OCI-LY7 (cell line): Measurements from ENCODE around the gene ANKRD44. TPM values are rescaled to one million over a fixed set of nuclear protein-coding genes. Genes with fewer than 3 reads are reported as not detected.

ENCODE experiments used
- BruUV-seq: library from RNA; stranded (reverse); fragments of 400-500 nt; replicated peaks from 2 replicates; lab custom pipeline; 2021; lab: Mats Ljungman, UMichigan
- CTCF ChIA-PET: fragments of 300-600 bp; sonication (Branson Sonifier 250); formaldehyde crosslinking; loops from one replicate; lab custom pipeline; 2022; ENCODE audit warnings: antibody characterized with exemption; ENCODE audit not compliant: unreplicated experiment; lab: Charles Lee
- POLR2A ChIA-PET: fragments of 300-600 bp; sonication (Branson Sonifier 250); formaldehyde crosslinking; loops from one replicate; lab custom pipeline; 2022; ENCODE audit warnings: antibody characterized with exemption; lab: Charles Lee
- DNase-seq: peaks from one replicate; pipeline ENCODE4 v3.0.0-alpha.2; 2015; ENCODE audit warnings: low spot score
- H2AFZ ChIP-seq: fragments of 200-600 bp; sonication (generic), shearing (Covaris generic); 2 replicates; pipeline ENCODE4 v1.6.1; 2014; ENCODE audit warnings: mild to moderate bottlenecking, antibody characterized with exemption, low read length, moderate library complexity
- H3K27ac ChIP-seq: fragments of 200-600 bp; sonication (generic); 2 replicates; pipeline ENCODE4 v1.5.1; 2014; ENCODE audit warnings: mixed run types, low read depth, mild to moderate bottlenecking, moderate library complexity, low read length, inconsistent platforms; ENCODE audit not compliant: poor library complexity, severe bottlenecking
- H3K36me3 ChIP-seq: fragments of 200-600 bp; sonication (generic); 2 replicates; pipeline ENCODE4 v1.6.1; 2014; ENCODE audit warnings: mild to moderate bottlenecking, antibody characterized with exemption, low read length, moderate library complexity, mixed read lengths; ENCODE audit not compliant: insufficient read depth
- H3K4me1 ChIP-seq: fragments of 200-600 bp; sonication (generic); 2 replicates; pipeline ENCODE4 v1.5.1; 2014; ENCODE audit warnings: mild to moderate bottlenecking, low read length; ENCODE audit not compliant: insufficient read depth, poor library complexity, severe bottlenecking
- H3K4me2 ChIP-seq: fragments of 200-600 bp; sonication (generic); 2 replicates; pipeline ENCODE4 v1.6.1; 2014; ENCODE audit warnings: mild to moderate bottlenecking, low read length
- H3K4me3 ChIP-seq: fragments of 200-600 bp; sonication (generic); 2 replicates; pipeline ENCODE4 v1.5.1; 2014; ENCODE audit warnings: mild to moderate bottlenecking, low read depth, low read length; ENCODE audit not compliant: poor library complexity, severe bottlenecking
- H3K79me2 ChIP-seq: fragments of 200-600 bp; sonication (generic); 2 replicates; pipeline ENCODE4 v1.6.1; 2016; ENCODE audit warnings: low read depth, mild to moderate bottlenecking, low read length, moderate library complexity, mixed read lengths; ENCODE audit not compliant: insufficient read depth
- H3K9me2 ChIP-seq: fragments of 200-600 bp; sonication (generic); 2 replicates; pipeline ENCODE4 v1.6.1; 2016; ENCODE audit warnings: mild to moderate bottlenecking, low read length, mixed read lengths; ENCODE audit not compliant: insufficient read depth
- H3K9me3 ChIP-seq: fragments of 200-600 bp; sonication (generic); 2 replicates; pipeline ENCODE4 v1.6.1; 2014; ENCODE audit warnings: mild to moderate bottlenecking, mixed run types, low read length, mixed read lengths
- H4K20me1 ChIP-seq: fragments of 200-600 bp; sonication (generic); 2 replicates; pipeline ENCODE4 v1.6.1; 2014; ENCODE audit warnings: mild to moderate bottlenecking, antibody characterized with exemption, low read length, moderate library complexity, mixed read lengths; ENCODE audit not compliant: insufficient read depth
- EZH2phosphoT487 ChIP-seq: fragments of 200-600 bp; sonication (generic); IDR thresholded peaks from 2 replicates; pipeline ENCODE4 v1.6.1; 2018; ENCODE audit warnings: low read depth, borderline replicate concordance, mild to moderate bottlenecking, mixed run types, antibody characterized with exemption, low read length, moderate library complexity, mixed read lengths
- intact Hi-C: fragments of 100-400 bp; cut with micrococcal nuclease; formaldehyde crosslinking; loops from one replicate; pipeline ENCODE4 v1.10.0; 2022; ENCODE audit not compliant: unreplicated experiment
- total RNA-seq, 2 experiments: library from RNA; depleted of rRNA in 1 of 2; stranded (reverse); fragments of >200 nt in 1 of 2; shearing (Covaris generic) in 1 of 2; gene quantifications; 2 replicates each; pipeline ENCODE4 v1.2.3, GENCODE V29; 2014 to 2022
- TF ChIP-seq, protein P1 (sequence below): fragments of 200-600 bp; sonication (generic); conservative IDR thresholded peaks from 2 replicates; pipeline ENCODE4 v1.5.1; 2014; ENCODE audit warnings: mild to moderate bottlenecking, antibody characterized with exemption, low read length, moderate library complexity, mixed read lengths

ANKRD44 gene
- total RNA-seq, 2 experiments from 2014 or later = 69.4 to 73.7 TPM

DNA sequence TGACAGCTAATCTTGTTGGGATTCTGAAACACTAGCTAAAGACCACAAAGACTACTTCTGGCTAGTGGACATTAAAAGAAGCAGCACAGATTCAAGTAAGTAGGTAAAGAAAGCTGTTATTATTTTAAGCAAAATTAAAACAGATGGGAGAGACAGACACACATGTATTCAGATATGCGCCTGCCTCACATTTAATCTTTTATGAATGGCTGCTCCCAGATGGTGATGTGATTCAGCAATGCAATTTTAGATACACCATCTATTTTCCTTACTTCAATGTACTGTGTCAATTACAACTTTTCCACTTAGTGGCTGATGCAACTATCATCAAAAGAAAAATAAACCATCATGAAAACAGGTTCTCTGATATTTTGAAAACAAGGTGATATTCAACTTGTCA is 251.1 kb downstream of the ANKRD44 start:
- CTCF ChIA-PET = no interaction called here
- Histone ChIP-seq H3K4me2 (no peak overlapping the region), H3K9me2 (no peaks in the 10 kb centered on the region), H3K36me3 (peaks cover 40% of the 10 kb centered on the region), H4K20me1 (no peaks in the 10 kb centered on the region), H3K4me3 (no peak overlapping the region), H3K79me2 (no peaks in the 10 kb centered on the region), H3K27ac (no peak overlapping the region), H3K4me1 (no peaks in the 10 kb centered on the region), H2AFZ (no peak overlapping the region), H3K9me3 (peaks cover 15% of the 10 kb centered on the region; the same call in 1 of the 2 replicates)
- no TSS peak for BruUV-seq
- DNase-seq = no peak
- TF ChIP-seq EZH2phosphoT487 = no peak
- TF ChIP-seq, protein P1, sequence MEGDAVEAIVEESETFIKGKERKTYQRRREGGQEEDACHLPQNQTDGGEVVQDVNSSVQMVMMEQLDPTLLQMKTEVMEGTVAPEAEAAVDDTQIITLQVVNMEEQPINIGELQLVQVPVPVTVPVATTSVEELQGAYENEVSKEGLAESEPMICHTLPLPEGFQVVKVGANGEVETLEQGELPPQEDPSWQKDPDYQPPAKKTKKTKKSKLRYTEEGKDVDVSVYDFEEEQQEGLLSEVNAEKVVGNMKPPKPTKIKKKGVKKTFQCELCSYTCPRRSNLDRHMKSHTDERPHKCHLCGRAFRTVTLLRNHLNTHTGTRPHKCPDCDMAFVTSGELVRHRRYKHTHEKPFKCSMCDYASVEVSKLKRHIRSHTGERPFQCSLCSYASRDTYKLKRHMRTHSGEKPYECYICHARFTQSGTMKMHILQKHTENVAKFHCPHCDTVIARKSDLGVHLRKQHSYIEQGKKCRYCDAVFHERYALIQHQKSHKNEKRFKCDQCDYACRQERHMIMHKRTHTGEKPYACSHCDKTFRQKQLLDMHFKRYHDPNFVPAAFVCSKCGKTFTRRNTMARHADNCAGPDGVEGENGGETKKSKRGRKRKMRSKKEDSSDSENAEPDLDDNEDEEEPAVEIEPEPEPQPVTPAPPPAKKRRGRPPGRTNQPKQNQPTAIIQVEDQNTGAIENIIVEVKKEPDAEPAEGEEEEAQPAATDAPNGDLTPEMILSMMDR = no peak
- POLR2A ChIA-PET = interaction anchor here (0.6 to 1.8 kb wide), 4 partner anchors 12 to 623 kb away, joined by 3 to 7 read pairs (median 4); no protein-coding TSS in a partner anchor
- intact Hi-C loops = no loop called here

DNA sequence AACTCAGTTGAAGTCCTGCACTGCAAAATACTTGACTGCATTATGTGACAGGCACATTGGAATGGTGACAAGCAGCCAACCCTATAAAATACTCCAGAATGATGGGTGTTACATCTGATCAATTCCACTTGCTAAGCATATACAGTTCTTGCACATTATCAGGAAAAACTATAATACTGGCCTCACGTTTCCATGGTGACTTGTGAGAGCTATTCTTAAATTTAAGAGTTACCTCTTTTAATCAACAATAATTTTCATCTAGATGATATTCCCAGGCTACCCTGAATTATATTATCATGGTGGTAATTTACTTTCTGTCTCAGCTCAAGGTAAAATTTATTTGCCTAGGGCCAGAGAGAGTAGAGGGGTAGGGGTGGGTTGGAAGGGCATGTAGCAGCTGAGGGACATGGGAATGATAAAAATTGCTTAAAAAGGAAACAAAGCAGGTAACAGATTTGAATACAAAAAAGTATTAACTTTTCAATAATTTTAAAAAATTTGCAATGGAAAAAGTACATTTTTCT is 251.7 kb downstream of the ANKRD44 start:
- Histone ChIP-seq H4K20me1 (no peaks in the 10 kb centered on the region), H3K79me2 (no peaks in the 10 kb centered on the region), H2AFZ (no peak overlapping the region), H3K27ac (no peak overlapping the region), H3K36me3 (peaks cover 46% of the 10 kb centered on the region), H3K9me3 (peaks cover 15% of the 10 kb centered on the region; the same call in 1 of the 2 replicates), H3K4me3 (no peak overlapping the region), H3K4me2 (no peak overlapping the region), H3K4me1 (no peaks in the 10 kb centered on the region), H3K9me2 (no peaks in the 10 kb centered on the region)
- POLR2A ChIA-PET = interaction anchor here (0.6 to 1.8 kb wide), 4 partner anchors 12 to 622 kb away, joined by 3 to 7 read pairs (median 4); no protein-coding TSS in a partner anchor
- intact Hi-C loops = no loop called here
- TF ChIP-seq EZH2phosphoT487 = no peak
- TF ChIP-seq, protein P1 = no peak
- no TSS peak for BruUV-seq
- CTCF ChIA-PET = no interaction called here
- no peak for DNase-seq

DNA sequence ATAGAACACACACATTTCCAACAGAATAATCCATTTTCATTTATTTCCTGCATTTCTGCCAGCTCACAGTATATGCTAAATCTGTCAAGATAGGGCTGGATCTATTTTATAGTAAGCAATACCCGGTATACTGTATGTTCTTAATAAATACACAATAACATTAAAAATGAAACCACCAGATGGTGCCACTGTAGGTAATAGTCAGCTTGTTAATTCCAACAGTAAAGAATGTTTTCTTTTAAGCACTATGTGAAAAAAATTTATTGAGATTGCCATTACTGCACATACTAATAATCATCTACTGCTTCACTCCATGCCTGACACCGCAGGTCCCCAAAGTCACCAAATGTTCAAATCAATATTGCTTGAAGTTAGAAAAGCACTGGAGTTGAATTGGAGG is 252.6 kb downstream of the ANKRD44 start:
- no peak for DNase-seq
- Histone ChIP-seq H4K20me1 (no peaks in the 10 kb centered on the region), H3K79me2 (no peaks in the 10 kb centered on the region), H3K4me1 (no peaks in the 10 kb centered on the region), H3K9me2 (no peaks in the 10 kb centered on the region), H3K9me3 (peaks cover 15% of the 10 kb centered on the region; the same call in 1 of the 2 replicates), H3K4me3 (no peak overlapping the region), H3K4me2 (no peak overlapping the region), H3K36me3 (peaks cover 50% of the 10 kb centered on the region), H2AFZ (no peak overlapping the region), H3K27ac (no peak overlapping the region)
- POLR2A ChIA-PET = interaction anchor here (0.6 to 1.4 kb wide), 3 partner anchors 15 to 283 kb away, joined by 3 to 6 read pairs (median 5); no protein-coding TSS in a partner anchor
- CTCF ChIA-PET = no interaction called here
- TF ChIP-seq, protein P1 = peak; percentile 43; the same call in 1 of the 2 replicates
- TF ChIP-seq EZH2phosphoT487 = no peak
- intact Hi-C loops = no loop called here
- no TSS peak for BruUV-seq
